GM21723 (cell line): ENCODE data around the gene PAQR4.

Experiments
- ATAC-seq: cut with Tn5 transposase; IDR thresholded peaks from one replicate; pipeline ENCODE4 v1.9.1; 2021; ENCODE audit warnings: mild to moderate bottlenecking, moderate library complexity; ENCODE audit not compliant: unreplicated experiment

The PAQR4 gene

GRCh38 chr16:3020604-3021448 lies 51.7 kb downstream of the PAQR4 start:
- ATAC-seq = no peak

- no peak for ATAC-seq
Observed at GRCh38 chr16:3021449-3022207, 52.5 kb downstream of the PAQR4 start.

- ATAC-seq = no peak
Observed at GRCh38 chr16:3022208-3022683, 53.1 kb downstream of the PAQR4 start.

- no peak for ATAC-seq
Observed at GRCh38 chr16:3022684-3023414, 53.7 kb downstream of the PAQR4 start.
